ENCODE results near the gene BACE2. TPM values are rescaled to one million over a fixed set of nuclear protein-coding genes. Genes with fewer than 3 reads are reported as not detected.

BACE2 gene
- polyA plus RNA-seq, 1 donor (not counting 4 experiments of a cell fraction or from before 2014, with no cell fraction given) = 130 TPM

DNA sequence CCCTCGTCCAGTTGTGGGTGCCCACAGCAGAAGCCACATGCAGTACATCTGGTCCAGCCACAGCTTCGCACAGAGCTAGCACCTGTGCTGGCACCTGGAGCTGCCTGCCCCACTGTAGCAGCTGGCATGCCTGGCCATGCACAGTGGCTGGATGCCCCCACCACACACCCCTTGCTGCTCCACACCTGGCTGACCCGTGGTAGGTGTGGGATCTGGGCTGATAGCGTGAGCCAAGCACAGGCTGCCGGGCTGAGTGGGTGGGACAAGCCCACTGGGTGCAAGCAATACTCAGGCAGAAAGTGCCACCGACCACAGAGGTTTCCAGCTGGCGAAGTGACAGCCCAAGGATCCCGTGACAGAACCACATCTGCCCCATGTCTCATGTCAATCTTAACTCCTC, 30.6 kb upstream of the BACE2 start:
- FAIRE-seq (no peak), DNase-seq (ENCODE audit: low read depth, low spot score) (no peak)
- Histone ChIP-seq H3K27ac (ENCODE audit: control insufficient read depth, insufficient read depth, low read length) (no peak overlapping the region), H4K20me1 (ENCODE audit: control insufficient read depth, extremely low read depth, insufficient read depth, low read length) (no peaks in the 10 kb centered on the region), H3K27me3 (ENCODE audit: control insufficient read depth, extremely low read depth, insufficient read depth, low read length) (no peaks in the 10 kb centered on the region), H3K9me1 (ENCODE audit: control insufficient read depth, extremely low read depth, insufficient read depth, low read length) (no peaks in the 10 kb centered on the region), H3K36me3 (ENCODE audit: control insufficient read depth in 2 of 2, extremely low read depth in 1 of 2, insufficient read depth in 2 of 2, low read length in 2 of 2) (no peaks in the 10 kb centered on the region), H3K9me3 (ENCODE audit: control insufficient read depth, low read depth, low read length) (no peaks in the 10 kb centered on the region), H3K9ac (ENCODE audit: control insufficient read depth, extremely low read depth, insufficient read depth, low read length) (no peak overlapping the region), H3K4me1 (ENCODE audit: control insufficient read depth, extremely low read depth, insufficient read depth, low read length) (peaks cover 20% of the 10 kb centered on the region), H3K79me2 (ENCODE audit: control insufficient read depth, insufficient read depth, low read length) (no peaks in the 10 kb centered on the region), H3K4me3 (ENCODE audit: control insufficient read depth in 2 of 3, extremely low read depth in 1 of 3, insufficient read depth in 2 of 3, low read depth in 1 of 3, low read length in 3 of 3) (no peak overlapping the region), H2AFZ (ENCODE audit: control insufficient read depth, low read length) (no peak overlapping the region), H3K4me2 (ENCODE audit: control insufficient read depth, extremely low read depth, insufficient read depth, low read depth, low read length) (no peak overlapping the region)
- dilution Hi-C loops (cut with MboI; ENCODE audit: extremely low pct_ligation_motif_present, low sequenced_read_pairs) = no loop called here
- TF ChIP-seq, protein P1, sequence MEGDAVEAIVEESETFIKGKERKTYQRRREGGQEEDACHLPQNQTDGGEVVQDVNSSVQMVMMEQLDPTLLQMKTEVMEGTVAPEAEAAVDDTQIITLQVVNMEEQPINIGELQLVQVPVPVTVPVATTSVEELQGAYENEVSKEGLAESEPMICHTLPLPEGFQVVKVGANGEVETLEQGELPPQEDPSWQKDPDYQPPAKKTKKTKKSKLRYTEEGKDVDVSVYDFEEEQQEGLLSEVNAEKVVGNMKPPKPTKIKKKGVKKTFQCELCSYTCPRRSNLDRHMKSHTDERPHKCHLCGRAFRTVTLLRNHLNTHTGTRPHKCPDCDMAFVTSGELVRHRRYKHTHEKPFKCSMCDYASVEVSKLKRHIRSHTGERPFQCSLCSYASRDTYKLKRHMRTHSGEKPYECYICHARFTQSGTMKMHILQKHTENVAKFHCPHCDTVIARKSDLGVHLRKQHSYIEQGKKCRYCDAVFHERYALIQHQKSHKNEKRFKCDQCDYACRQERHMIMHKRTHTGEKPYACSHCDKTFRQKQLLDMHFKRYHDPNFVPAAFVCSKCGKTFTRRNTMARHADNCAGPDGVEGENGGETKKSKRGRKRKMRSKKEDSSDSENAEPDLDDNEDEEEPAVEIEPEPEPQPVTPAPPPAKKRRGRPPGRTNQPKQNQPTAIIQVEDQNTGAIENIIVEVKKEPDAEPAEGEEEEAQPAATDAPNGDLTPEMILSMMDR (optimal IDR thresholded peaks at IDR 0.05 in 1 of 3, IDR thresholded peaks at IDR 0.05 in 1 of 3, conservative IDR thresholded peaks at IDR 0.05 in 1 of 3; ENCODE audit: extremely low read depth in 1 of 3, insufficient read depth in 2 of 3, low read length in 3 of 3) = no peak
- TF ChIP-seq EZH2 (IDR thresholded peaks at IDR 0.05; ENCODE audit: low read length) = no peak

DNA sequence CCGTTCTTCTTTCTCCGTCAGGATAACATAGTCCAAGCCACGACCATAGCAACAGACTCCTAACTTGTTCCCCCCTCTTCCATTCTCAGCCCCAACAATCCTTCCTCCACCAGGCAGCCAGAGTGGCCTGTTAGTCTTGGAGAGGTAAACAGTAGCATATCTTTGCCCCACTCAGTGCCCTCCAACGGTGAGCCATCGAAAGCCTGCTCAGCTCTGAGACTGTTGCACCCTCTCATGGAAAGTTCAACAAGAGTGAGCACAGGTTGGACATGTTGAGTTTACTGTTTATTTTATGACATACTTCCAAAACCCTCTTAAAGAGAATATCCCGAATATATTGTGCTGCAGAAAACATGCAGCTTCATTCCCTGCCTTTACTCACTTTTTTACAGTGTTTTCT, 30.1 kb upstream of the BACE2 start:
- no peaks in the 10 kb centered on the region for H3K36me3 ChIP-seq (ENCODE audit: control insufficient read depth in 2 of 2, extremely low read depth in 1 of 2, insufficient read depth in 2 of 2, low read length in 2 of 2)
- H3K27ac ChIP-seq (ENCODE audit: control insufficient read depth, insufficient read depth, low read length) = no peak overlapping the region
- no peak overlapping the region for H3K4me3 ChIP-seq (ENCODE audit: control insufficient read depth in 2 of 3, extremely low read depth in 1 of 3, insufficient read depth in 2 of 3, low read depth in 1 of 3, low read length in 3 of 3)
- H3K79me2 ChIP-seq (ENCODE audit: control insufficient read depth, insufficient read depth, low read length) = no peaks in the 10 kb centered on the region
- FAIRE-seq (no peak), DNase-seq (ENCODE audit: low read depth, low spot score) (no peak)
- no peaks in the 10 kb centered on the region for H3K9me3 ChIP-seq (ENCODE audit: control insufficient read depth, low read depth, low read length)
- H2AFZ ChIP-seq (ENCODE audit: control insufficient read depth, low read length) = no peak overlapping the region
- H3K4me2 ChIP-seq (ENCODE audit: control insufficient read depth, extremely low read depth, insufficient read depth, low read depth, low read length) = no peak overlapping the region
- no peaks in the 10 kb centered on the region for H4K20me1 ChIP-seq (ENCODE audit: control insufficient read depth, extremely low read depth, insufficient read depth, low read length)
- TF ChIP-seq, protein P1 (optimal IDR thresholded peaks at IDR 0.05 in 1 of 3, IDR thresholded peaks at IDR 0.05 in 1 of 3, conservative IDR thresholded peaks at IDR 0.05 in 1 of 3; ENCODE audit: extremely low read depth in 1 of 3, insufficient read depth in 2 of 3, low read length in 3 of 3) = no peak
- TF ChIP-seq EZH2 (IDR thresholded peaks at IDR 0.05; ENCODE audit: low read length) = no peak
- dilution Hi-C loops (cut with MboI; ENCODE audit: extremely low pct_ligation_motif_present, low sequenced_read_pairs) = no loop called here
- no peaks in the 10 kb centered on the region for H3K27me3 ChIP-seq (ENCODE audit: control insufficient read depth, extremely low read depth, insufficient read depth, low read length)
- H3K9me1 ChIP-seq (ENCODE audit: control insufficient read depth, extremely low read depth, insufficient read depth, low read length) = no peaks in the 10 kb centered on the region
- no peak overlapping the region for H3K9ac ChIP-seq (ENCODE audit: control insufficient read depth, extremely low read depth, insufficient read depth, low read length)
- H3K4me1 ChIP-seq (ENCODE audit: control insufficient read depth, extremely low read depth, insufficient read depth, low read length) = peaks cover 22% of the 10 kb centered on the region

Data from keratinocyte (primary cell).